ENCODE measurements around the gene BCAR3. TPM values are rescaled to one million over a fixed set of nuclear protein-coding genes. Genes with fewer than 3 reads are reported as not detected.

BCAR3 gene
- total and polyA plus RNA-seq, 4 donors: 8.4 to 24.1 (median 16.0) TPM

GRCh38 chr1:93588955-93589354, 92.7 kb downstream of the BCAR3 start:
- DNase-seq (no peak), ATAC-seq (ENCODE audit: low FRiP score) (no peak)
- Histone ChIP-seq H3K4me3 (ENCODE audit: low read length in 2 of 2) (no peak overlapping the region), H3K9me3 (ENCODE audit: control insufficient read depth, low read length) (no peaks in the 10 kb centered on the region), H3K36me3 (ENCODE audit: control insufficient read depth in 1 of 2, insufficient read depth in 2 of 2, low read length in 1 of 2) (peaks cover 0 to 1% of the 10 kb centered on the region in 2 donors), H3K4me1 (ENCODE audit: control insufficient read depth in 1 of 2, insufficient read depth in 2 of 2, low read length in 2 of 2) (no peaks in the 10 kb centered on the region), H3K27me3 (ENCODE audit: control insufficient read depth in 1 of 2, insufficient read depth in 2 of 2, low read length in 1 of 2) (no peaks in the 10 kb centered on the region), H3K27ac (ENCODE audit: low read depth in 1 of 2, low read length in 2 of 2) (no peak overlapping the region)
- intact Hi-C loops (cut with DNase I): no loop called here
- 94 to 96% methylated on average over 20 of the region's 20 CpGs for WGBS, 2 donors

GRCh38 chr1:93588206-93588605, 93.4 kb downstream of the BCAR3 start:
- ATAC-seq (ENCODE audit: low FRiP score): no peak
- H3K36me3 ChIP-seq (ENCODE audit: control insufficient read depth in 1 of 2, insufficient read depth in 2 of 2, low read length in 1 of 2): peaks cover 0 to 1% of the 10 kb centered on the region in 2 donors
- H3K27me3 ChIP-seq (ENCODE audit: control insufficient read depth in 1 of 2, insufficient read depth in 2 of 2, low read length in 1 of 2): no peaks in the 10 kb centered on the region
- intact Hi-C loops (cut with DNase I): no loop called here
- DNase-seq: no peak
- H3K4me3 ChIP-seq (ENCODE audit: low read length in 2 of 2): no peak overlapping the region
- no peaks in the 10 kb centered on the region for H3K4me1 ChIP-seq (ENCODE audit: control insufficient read depth in 1 of 2, insufficient read depth in 2 of 2, low read length in 2 of 2)
- no peak overlapping the region for H3K27ac ChIP-seq (ENCODE audit: low read depth in 1 of 2, low read length in 2 of 2)
- H3K9me3 ChIP-seq (ENCODE audit: control insufficient read depth, low read length): no peaks in the 10 kb centered on the region
- WGBS, 2 donors: 79 to 89% methylated on average over 6 of the region's 6 CpGs

- DNase-seq (no peak), ATAC-seq (ENCODE audit: low FRiP score) (no peak)
- Histone ChIP-seq H3K27me3 (ENCODE audit: control insufficient read depth in 1 of 2, insufficient read depth in 2 of 2, low read length in 1 of 2) (no peaks in the 10 kb centered on the region), H3K9me3 (ENCODE audit: control insufficient read depth, low read length) (no peaks in the 10 kb centered on the region), H3K4me1 (ENCODE audit: control insufficient read depth in 1 of 2, insufficient read depth in 2 of 2, low read length in 2 of 2) (no peaks in the 10 kb centered on the region), H3K36me3 (ENCODE audit: control insufficient read depth in 1 of 2, insufficient read depth in 2 of 2, low read length in 1 of 2) (peaks cover 0 to 1% of the 10 kb centered on the region in 2 donors), H3K4me3 (ENCODE audit: low read length in 2 of 2) (no peak overlapping the region), H3K27ac (ENCODE audit: low read depth in 1 of 2, low read length in 2 of 2) (no peak overlapping the region)
- WGBS, 2 donors: 84 to 88% methylated on average over 5 of the region's 5 CpGs
- intact Hi-C loops (cut with DNase I): no loop called here
These were observed 94.3 kb downstream of the BCAR3 start for GRCh38 chr1:93587354-93587753.

- H3K36me3 ChIP-seq (ENCODE audit: control insufficient read depth in 1 of 2, insufficient read depth in 2 of 2, low read length in 1 of 2): peaks cover 0 to 1% of the 10 kb centered on the region in 2 donors
- DNase-seq (peak; percentile 75 to 84), ATAC-seq (ENCODE audit: low FRiP score) (peak; percentile 65)
- no peaks in the 10 kb centered on the region for H3K9me3 ChIP-seq (ENCODE audit: control insufficient read depth, low read length)
- no peak overlapping the region for H3K4me3 ChIP-seq (ENCODE audit: low read length in 2 of 2)
- WGBS, 2 donors: 11 to 14% methylated on average over 13 of the region's 13 CpGs
- no peaks in the 10 kb centered on the region for H3K27me3 ChIP-seq (ENCODE audit: control insufficient read depth in 1 of 2, insufficient read depth in 2 of 2, low read length in 1 of 2)
- intact Hi-C loops (cut with DNase I): no loop called here
- peak overlapping the region; percentile 52 to 58 for H3K27ac ChIP-seq (ENCODE audit: low read depth in 1 of 2, low read length in 2 of 2)
- H3K4me1 ChIP-seq (ENCODE audit: control insufficient read depth in 1 of 2, insufficient read depth in 2 of 2, low read length in 2 of 2): no peaks in the 10 kb centered on the region
These were observed 96.3 kb downstream of the BCAR3 start for GRCh38 chr1:93585059-93585966.

- H3K4me3 ChIP-seq (ENCODE audit: low read length in 2 of 2): no peak overlapping the region
- 23 to 29% methylated on average over 9 of the region's 9 CpGs for WGBS, 2 donors
- H3K27me3 ChIP-seq (ENCODE audit: control insufficient read depth in 1 of 2, insufficient read depth in 2 of 2, low read length in 1 of 2): no peaks in the 10 kb centered on the region
- H3K4me1 ChIP-seq (ENCODE audit: control insufficient read depth in 1 of 2, insufficient read depth in 2 of 2, low read length in 2 of 2): no peaks in the 10 kb centered on the region
- intact Hi-C loops (cut with DNase I): no loop called here
- H3K9me3 ChIP-seq (ENCODE audit: control insufficient read depth, low read length): no peaks in the 10 kb centered on the region
- DNase-seq (no peak), ATAC-seq (ENCODE audit: low FRiP score) (peak; percentile 47)
- H3K36me3 ChIP-seq (ENCODE audit: control insufficient read depth in 1 of 2, insufficient read depth in 2 of 2, low read length in 1 of 2): no peaks in the 10 kb centered on the region
- H3K27ac ChIP-seq (ENCODE audit: low read depth in 1 of 2, low read length in 2 of 2): peak overlapping the region; percentile 7 to 52
These were observed 97.2 kb downstream of the BCAR3 start for GRCh38 chr1:93584261-93585003.

GRCh38 chr1:93581917-93582850, 99.5 kb downstream of the BCAR3 start:
- H3K27me3 ChIP-seq (ENCODE audit: control insufficient read depth in 1 of 2, insufficient read depth in 2 of 2, low read length in 1 of 2): no peaks in the 10 kb centered on the region
- H3K36me3 ChIP-seq (ENCODE audit: control insufficient read depth in 1 of 2, insufficient read depth in 2 of 2, low read length in 1 of 2): no peaks in the 10 kb centered on the region
- no peak for ATAC-seq (ENCODE audit: low FRiP score)
- no peaks in the 10 kb centered on the region for H3K9me3 ChIP-seq (ENCODE audit: control insufficient read depth, low read length)
- H3K4me3 ChIP-seq (ENCODE audit: low read length in 2 of 2): no peak overlapping the region
- no peaks in the 10 kb centered on the region for H3K4me1 ChIP-seq (ENCODE audit: control insufficient read depth in 1 of 2, insufficient read depth in 2 of 2, low read length in 2 of 2)
- intact Hi-C loops (cut with DNase I): no loop called here
- WGBS, 2 donors: 87 to 90% methylated on average over 23 of the region's 23 CpGs
- no peak for DNase-seq
- H3K27ac ChIP-seq (ENCODE audit: low read depth in 1 of 2, low read length in 2 of 2): no peak overlapping the region

- WGBS, 2 donors: 64 to 75% methylated on average over 5 of the region's 5 CpGs
- H3K9me3 ChIP-seq (ENCODE audit: control insufficient read depth, low read length): no peaks in the 10 kb centered on the region
- H3K4me3 ChIP-seq (ENCODE audit: low read length in 2 of 2): no peak overlapping the region
- H3K27ac ChIP-seq (ENCODE audit: low read depth in 1 of 2, low read length in 2 of 2): peak overlapping the region in 1 of 2 donors; percentile 9
- ATAC-seq (ENCODE audit: low FRiP score) (peak; percentile 45), DNase-seq (peak in 1 of 2 donors; percentile 71)
- no peaks in the 10 kb centered on the region for H3K4me1 ChIP-seq (ENCODE audit: control insufficient read depth in 1 of 2, insufficient read depth in 2 of 2, low read length in 2 of 2)
- peaks cover 3 to 4% of the 10 kb centered on the region in 2 donors for H3K36me3 ChIP-seq (ENCODE audit: control insufficient read depth in 1 of 2, insufficient read depth in 2 of 2, low read length in 1 of 2)
- H3K27me3 ChIP-seq (ENCODE audit: control insufficient read depth in 1 of 2, insufficient read depth in 2 of 2, low read length in 1 of 2): no peaks in the 10 kb centered on the region
- intact Hi-C loops (cut with DNase I): no loop called here
These were observed 101.7 kb downstream of the BCAR3 start for GRCh38 chr1:93579891-93580290.
